K562 (cell line): ENCODE data around the gene NR2F2. TPM values are rescaled to one million over a fixed set of nuclear protein-coding genes. Genes with fewer than 3 reads are reported as not detected.
A peak's percentile ranks its signal among the peaks of the same experiment; 100 is the strongest.

Source experiments
- BHLHE40 ChIP-seq: IDR thresholded peaks from 2 replicates; pipeline ENCODE4 v1.6.1; 2011; ENCODE audit warnings: low read length, improper control_type of control experiment
- E2F6 ChIP-seq, 2 experiments: IDR thresholded peaks; 2 replicates each; pipeline ENCODE4 v1.6.1; 2011; ENCODE audit warnings: borderline replicate concordance in 1 of 2, control low read depth in 1 of 2, low read depth in 1 of 2, low read length in 1 of 2, mild to moderate bottlenecking in 1 of 2, mixed read lengths in 1 of 2, moderate library complexity in 1 of 2; ENCODE audit not compliant: insufficient read depth in 1 of 2, insufficient read length in 1 of 2, poor library complexity in 1 of 2, severe bottlenecking in 1 of 2; ENCODE audit errors: extremely low read depth in 1 of 2
- GATAD2B ChIP-seq: fragments of 450-650 bp; IDR thresholded peaks from 2 replicates; pipeline ENCODE4 v1.6.1; 2017; ENCODE audit warnings: mild to moderate bottlenecking, borderline replicate concordance
- KDM5B ChIP-seq: fragments of 200-600 bp; sonication (generic); IDR thresholded peaks from 2 replicates; pipeline ENCODE4 v1.6.1; 2012; ENCODE audit warnings: low read depth, mild to moderate bottlenecking, moderate library complexity, low read length, control low read depth, inconsistent platforms; ENCODE audit not compliant: insufficient replicate concordance
- RB1 ChIP-seq: fragments of 450-650 bp; IDR thresholded peaks from 2 replicates; pipeline ENCODE4 v1.6.1; 2017; ENCODE audit warnings: low read depth, mild to moderate bottlenecking
- RBBP5 ChIP-seq: fragments of 200-600 bp; sonication (generic); IDR thresholded peaks from 2 replicates; pipeline ENCODE4 v1.6.1; 2012; ENCODE audit warnings: borderline replicate concordance, mild to moderate bottlenecking, low read length, control low read depth, inconsistent platforms; ENCODE audit not compliant: insufficient read depth, poor library complexity, severe bottlenecking
- SIN3B ChIP-seq: fragments of 450-650 bp; IDR thresholded peaks from 2 replicates; pipeline ENCODE4 v1.6.1; 2017; ENCODE audit warnings: low read depth, mild to moderate bottlenecking, moderate library complexity
- SNAPC5 ChIP-seq: fragments of 250-450 bp; sonication (Bioruptor Pico); IDR thresholded peaks from 2 replicates; pipeline ENCODE4 v1.8.0; 2021; ENCODE audit warnings: moderate library complexity, mild to moderate bottlenecking, inconsistent platforms
- SP1 ChIP-seq: sonication (generic); formaldehyde crosslinking; IDR thresholded peaks from 2 replicates; pipeline ENCODE4 v1.8.1; 2022; ENCODE audit warnings: mild to moderate bottlenecking, missing genetic modification reagents
- ZBTB49 ChIP-seq: sonication (generic); formaldehyde crosslinking; IDR thresholded peaks from 2 replicates; pipeline ENCODE4 v1.8.0; 2022; ENCODE audit warnings: missing genetic modification reagents, mild to moderate bottlenecking, borderline replicate concordance
- ZBTB7A ChIP-seq: IDR thresholded peaks from 2 replicates; pipeline ENCODE4 v1.6.1; 2011; ENCODE audit warnings: low read depth, mild to moderate bottlenecking, low read length, moderate library complexity, borderline replicate concordance; ENCODE audit not compliant: control insufficient read depth
- ZC3H4 ChIP-seq: sonication (generic); formaldehyde crosslinking; IDR thresholded peaks from 2 replicates; pipeline ENCODE4 v1.9.0; 2021; ENCODE audit warnings: missing genetic modification reagents, borderline replicate concordance
- ZNF696 ChIP-seq: fragments of 250-450 bp; sonication (Bioruptor Pico); conservative IDR thresholded peaks from 2 replicates; pipeline ENCODE4 v1.4.0; 2020; ENCODE audit warnings: mild to moderate bottlenecking, moderate library complexity
- polyA plus RNA-seq, 8 experiments: library from polyadenylated mRNA; depleted of rRNA in 4 of 8; stranded (reverse) in 5 of 8; unstranded in 3 of 8; fragments of >200 nt; fragmentation: Nextera tagmentation in 2 of 8; fragmentation: Illumina TruSeq in 1 of 8; extraction: Ambion mirVana in 2 of 8; extraction: Trizol in 1 of 8; gene quantifications; 2 replicates each; pipeline versions ENCODE4 v1.2.1 to v1.2.3, GENCODE V29; 2011 to 2014; ENCODE audit warnings: inconsistent platforms in 1 of 8, missing spikeins in 1 of 8
- total RNA-seq, 7 experiments: library from RNA; depleted of rRNA in 6 of 7; stranded (reverse); fragments of >200 nt in 6 of 7; fragmentation: Illumina TruSeq in 2 of 7; extraction: Trizol in 2 of 7; gene quantifications; 2 replicates each; pipeline versions ENCODE4 v1.2.1 to v1.2.3, GENCODE V29; 2011 to 2021; ENCODE audit warnings: low replicate concordance in 1 of 7

Gene NR2F2
- total and polyA plus RNA-seq, 9 of the 15 experiments (the other 6 are each of a cell fraction or from before 2014, with no cell fraction given) = 6.0 to 51.8 (median 11.1) TPM

GRCh38 chr15:96331945-96332636 is 1.6 kb downstream of the NR2F2 start (continued):
- TF ChIP-seq SIN3B = 0 out of 2 replicates have a peak, but pooled peaks have one; percentile 12
- TF ChIP-seq SNAPC5 (CRISPR knock-in tag) = no peak
- TF ChIP-seq GATAD2B = 0 out of 2 replicates have a peak, but pooled peaks have one; percentile 36
- no peak for TF ChIP-seq ZBTB49 (CRISPR knock-in tag)
- peak; percentile 89 for TF ChIP-seq RBBP5
- TF ChIP-seq E2F6 (IDR thresholded peaks at IDR 0.05; ENCODE audit: borderline replicate concordance in 1 of 2, extremely low read depth in 1 of 2, insufficient read depth in 1 of 2, insufficient read length in 1 of 2, low read depth in 1 of 2, low read length in 1 of 2, poor library complexity in 1 of 2, severe bottlenecking in 1 of 2) = peak; percentile 91 to 93
- TF ChIP-seq BHLHE40 = peak; percentile 98
- TF ChIP-seq ZC3H4 = 0 out of 2 replicates have a peak, but pooled peaks have one; percentile 62
- TF ChIP-seq KDM5B = peak; percentile 76
- peak; percentile 28; the same call in 1 of the 2 replicates for TF ChIP-seq ZBTB7A
- TF ChIP-seq RB1 = peak; percentile 43; the same call in 1 of the 2 replicates
- no peak for TF ChIP-seq ZNF696 (CRISPR knock-in tag)
- no peak for TF ChIP-seq SP1 (CRISPR knock-in tag)
